ENCODE data around the gene FKBP8. TPM values are rescaled to one million over a fixed set of nuclear protein-coding genes. Genes with fewer than 3 reads are reported as not detected.

FKBP8 gene
- total and polyA plus RNA-seq, 4 donors = 115 to 364 (median 275) TPM

DNA sequence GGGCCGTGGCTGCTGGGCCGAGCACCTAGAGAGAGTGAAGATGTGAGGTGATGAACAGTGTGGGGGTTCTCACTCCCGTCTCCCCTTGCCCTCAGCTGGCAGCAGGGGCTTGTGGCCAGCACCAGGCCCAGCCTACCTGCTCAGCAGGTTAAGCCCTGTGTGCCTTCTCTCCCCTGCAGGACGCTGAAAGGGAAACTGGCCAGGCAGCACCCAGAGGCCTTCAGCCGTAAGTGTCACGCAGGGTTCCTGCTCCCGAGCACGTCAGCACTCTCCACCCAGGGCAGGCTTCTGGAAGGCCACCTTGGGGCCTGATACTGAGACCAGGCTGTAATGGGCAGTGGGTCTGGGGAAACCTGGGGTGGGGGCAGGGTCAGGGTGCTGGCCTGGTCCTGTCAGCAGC, 23.6 kb upstream of the FKBP8 start:
- H3K36me3 ChIP-seq (ENCODE audit: control insufficient read depth, insufficient read depth, low read length) = peaks cover 73% of the 10 kb centered on the region
- WGBS (ENCODE audit: insufficient coverage) = 99% methylated on average over 8 of the region's 8 CpGs

DNA sequence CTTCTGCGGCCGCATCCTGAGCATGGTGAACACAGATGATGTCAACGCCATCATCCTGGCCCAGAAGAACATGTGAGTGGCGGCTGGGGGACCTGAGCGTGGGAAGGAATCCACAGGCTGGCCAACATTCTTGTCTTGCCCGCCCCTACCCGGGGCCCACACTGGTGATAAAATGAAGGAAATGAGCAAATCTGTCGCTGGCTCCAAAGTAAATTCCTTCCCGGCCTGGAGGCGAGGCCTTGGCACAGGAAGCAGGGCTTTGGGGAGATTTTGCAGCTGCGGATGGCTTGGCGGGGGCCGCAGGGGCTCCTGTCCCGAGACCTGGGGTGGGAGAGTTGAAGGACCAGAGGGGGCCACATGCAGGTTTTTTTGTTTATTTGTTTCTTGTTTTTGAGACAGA, 18.7 kb upstream of the FKBP8 start:
- no peak for DNase-seq (ENCODE audit: low read depth in 4 of 6, low spot score in 6 of 6)
- Histone ChIP-seq H3K4me1 (ENCODE audit: control insufficient read depth, insufficient read depth, low read length) (peaks cover 13% of the 10 kb centered on the region), H3K4me3 (ENCODE audit: low read depth, low read length) (no peak overlapping the region), H3K27ac (ENCODE audit: low read depth, low read length) (no peak overlapping the region), H3K9me3 (ENCODE audit: control insufficient read depth, insufficient read depth, low read length) (no peaks in the 10 kb centered on the region), H3K36me3 (ENCODE audit: control insufficient read depth, insufficient read depth, low read length) (peaks cover 57% of the 10 kb centered on the region), H3K27me3 (ENCODE audit: control insufficient read depth, insufficient read depth, low read length) (no peaks in the 10 kb centered on the region)
- WGBS (ENCODE audit: insufficient coverage) = 91% methylated on average over 13 of the region's 14 CpGs

More for the DNA sequence above, 23.6 kb upstream of the FKBP8 start:
- H3K27me3 ChIP-seq (ENCODE audit: control insufficient read depth, insufficient read depth, low read length) = no peaks in the 10 kb centered on the region
- no peak for DNase-seq (ENCODE audit: low read depth in 4 of 6, low spot score in 6 of 6)
- H3K27ac ChIP-seq (ENCODE audit: low read depth, low read length) = no peak overlapping the region
- H3K9me3 ChIP-seq (ENCODE audit: control insufficient read depth, insufficient read depth, low read length) = no peaks in the 10 kb centered on the region
- H3K4me1 ChIP-seq (ENCODE audit: control insufficient read depth, insufficient read depth, low read length) = peaks cover 7% of the 10 kb centered on the region
- no peak overlapping the region for H3K4me3 ChIP-seq (ENCODE audit: low read depth, low read length)

DNA sequence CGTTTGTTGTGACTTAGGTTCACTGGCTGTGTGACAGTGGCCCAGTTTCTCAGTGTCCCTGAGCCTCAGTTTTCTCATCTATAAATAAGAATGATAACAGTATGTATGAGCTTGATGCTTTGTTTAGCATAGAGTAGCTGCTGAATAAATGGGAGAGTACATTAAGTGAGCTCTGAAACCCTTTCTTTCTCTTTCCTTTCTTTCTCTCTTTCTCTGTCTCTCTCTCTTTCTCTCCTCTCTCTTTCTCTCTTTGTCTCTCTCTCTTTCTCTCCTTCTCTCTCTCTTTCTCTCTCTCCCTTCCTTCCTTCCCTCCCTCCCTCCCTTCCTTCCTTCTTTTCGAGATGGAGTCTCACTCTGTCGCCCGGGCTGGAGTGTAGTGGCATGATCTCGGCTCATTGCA, 16.3 kb upstream of the FKBP8 start:
- WGBS (ENCODE audit: insufficient coverage) = 92% methylated on average over 2 of the region's 5 CpGs
- H3K4me3 ChIP-seq (ENCODE audit: low read depth, low read length) = no peak overlapping the region
- H3K4me1 ChIP-seq (ENCODE audit: control insufficient read depth, insufficient read depth, low read length) = peaks cover 15% of the 10 kb centered on the region
- no peak for DNase-seq (ENCODE audit: low read depth in 4 of 6, low spot score in 6 of 6)
- peaks cover 33% of the 10 kb centered on the region for H3K36me3 ChIP-seq (ENCODE audit: control insufficient read depth, insufficient read depth, low read length)
- no peak overlapping the region for H3K27ac ChIP-seq (ENCODE audit: low read depth, low read length)
- no peaks in the 10 kb centered on the region for H3K27me3 ChIP-seq (ENCODE audit: control insufficient read depth, insufficient read depth, low read length)
- no peaks in the 10 kb centered on the region for H3K9me3 ChIP-seq (ENCODE audit: control insufficient read depth, insufficient read depth, low read length)

DNA sequence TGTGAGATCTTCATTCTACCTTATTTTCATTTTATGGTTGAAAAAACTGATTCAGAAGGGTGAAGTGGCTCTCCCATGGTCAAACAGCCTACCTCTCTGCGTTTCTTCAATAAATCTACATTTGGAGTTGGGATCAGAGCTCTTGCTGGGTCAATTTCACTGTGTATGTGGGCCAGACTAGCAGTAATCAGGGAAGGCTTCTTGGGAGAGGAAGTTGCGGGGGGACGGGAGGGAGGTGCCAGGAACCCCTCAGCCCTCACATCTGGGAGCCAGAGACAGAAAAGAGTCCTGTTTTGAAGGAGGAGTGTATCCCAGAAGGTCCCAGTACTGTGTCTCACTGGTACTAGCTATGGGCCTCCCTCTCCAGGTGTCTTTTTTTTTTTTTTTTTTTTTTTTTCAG, 15.2 kb upstream of the FKBP8 start:
- no peak for DNase-seq (ENCODE audit: low read depth in 4 of 6, low spot score in 6 of 6)
- Histone ChIP-seq H3K36me3 (ENCODE audit: control insufficient read depth, insufficient read depth, low read length) (peaks cover 22% of the 10 kb centered on the region), H3K9me3 (ENCODE audit: control insufficient read depth, insufficient read depth, low read length) (no peaks in the 10 kb centered on the region), H3K4me3 (ENCODE audit: low read depth, low read length) (peak overlapping the region; percentile 82), H3K27ac (ENCODE audit: low read depth, low read length) (peak overlapping the region; percentile 79), H3K4me1 (ENCODE audit: control insufficient read depth, insufficient read depth, low read length) (peaks cover 15% of the 10 kb centered on the region), H3K27me3 (ENCODE audit: control insufficient read depth, insufficient read depth, low read length) (no peaks in the 10 kb centered on the region)
- WGBS (ENCODE audit: insufficient coverage) = 70% methylated on average over 2 of the region's 3 CpGs

DNA sequence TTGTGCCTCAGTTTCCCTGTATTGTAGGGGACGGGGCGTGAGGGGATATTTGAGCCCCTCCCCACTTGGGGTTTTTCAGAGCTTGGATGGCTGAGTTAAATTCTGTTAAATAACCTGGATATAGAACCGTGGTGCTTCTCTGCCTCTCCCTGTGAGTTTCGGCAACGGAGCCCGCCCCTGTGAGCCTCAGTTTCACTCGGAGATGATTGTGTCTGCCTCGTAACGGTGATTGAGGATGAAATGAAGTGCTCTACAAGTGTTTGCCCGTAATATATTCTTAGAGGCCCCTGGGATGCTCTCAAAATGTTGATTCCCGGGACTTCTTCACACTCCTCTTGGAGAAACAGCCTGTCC, 14.8 kb upstream of the FKBP8 start:
- DNase-seq (ENCODE audit: low read depth in 4 of 6, low spot score in 6 of 6) = no peak

DNA sequence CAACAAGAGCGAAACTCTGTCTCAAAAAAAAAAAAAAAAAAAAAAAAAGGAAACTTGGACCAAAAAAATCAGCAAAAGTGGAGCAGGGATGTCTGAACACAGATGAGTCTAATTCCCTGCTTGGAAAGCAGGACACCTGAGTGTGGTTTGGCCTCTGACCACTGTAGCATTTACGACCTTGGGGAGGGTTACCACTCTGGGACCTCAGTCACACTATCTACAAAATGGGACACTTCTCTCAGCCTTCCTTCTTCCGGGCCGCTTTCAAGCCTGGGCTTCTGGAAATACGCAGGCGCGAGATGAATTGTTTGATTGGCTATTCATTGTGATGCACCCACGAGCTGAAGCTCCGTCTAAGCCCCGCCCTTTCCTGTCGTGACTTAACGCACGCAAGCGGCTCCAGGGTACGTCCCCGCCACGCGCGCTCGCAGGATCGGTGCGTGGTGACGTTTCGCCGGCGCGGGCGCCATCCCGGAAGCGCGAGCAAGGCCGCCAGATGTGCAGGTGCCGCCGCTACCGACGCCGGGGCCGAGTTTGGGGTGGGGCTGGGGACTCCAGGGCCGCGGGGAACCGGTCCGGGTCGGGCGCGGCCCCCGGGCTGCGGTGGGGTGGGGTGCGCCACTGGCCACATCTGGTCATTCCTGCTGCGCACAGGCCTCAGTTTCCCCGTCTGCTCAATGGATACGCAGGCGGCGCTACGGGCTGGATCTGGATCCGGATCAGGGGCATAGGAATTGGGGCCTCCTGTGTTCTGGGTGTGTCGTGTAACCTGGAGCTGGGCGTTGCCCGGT, 14.2 kb upstream of the FKBP8 start, which contains the start of gene KXD1:
TSS of gene KXD1 (plus strand) at position 460 of the 791 bp plus-strand sequence. CDS start 4,187 bp downstream, outside the sequence.
- peak within 1 kb of the TSS; percentile 82 for H3K4me3 ChIP-seq (ENCODE audit: low read depth, low read length)
- H3K36me3 ChIP-seq (ENCODE audit: control insufficient read depth, insufficient read depth, low read length) = peaks cover 15% of the 10 kb centered on the region
- no peaks in the 10 kb centered on the region for H3K9me3 ChIP-seq (ENCODE audit: control insufficient read depth, insufficient read depth, low read length)
- H3K27ac ChIP-seq (ENCODE audit: low read depth, low read length) = peak within 1 kb of the TSS; percentile 79
- WGBS (ENCODE audit: insufficient coverage) = 2% methylated on average over 54 of the region's 58 CpGs
- H3K27me3 ChIP-seq (ENCODE audit: control insufficient read depth, insufficient read depth, low read length) = no peaks in the 10 kb centered on the region
- H3K4me1 ChIP-seq (ENCODE audit: control insufficient read depth, insufficient read depth, low read length) = peaks cover 15% of the 10 kb centered on the region
- DNase-seq (ENCODE audit: low read depth in 4 of 6, low spot score in 6 of 6) = peak; percentile 82 to 100 (median 96)

More for the DNA sequence above, 14.8 kb upstream of the FKBP8 start:
- Histone ChIP-seq H3K4me1 (ENCODE audit: control insufficient read depth, insufficient read depth, low read length) (peaks cover 15% of the 10 kb centered on the region), H3K27ac (ENCODE audit: low read depth, low read length) (peak overlapping the region; percentile 79), H3K9me3 (ENCODE audit: control insufficient read depth, insufficient read depth, low read length) (no peaks in the 10 kb centered on the region), H3K27me3 (ENCODE audit: control insufficient read depth, insufficient read depth, low read length) (no peaks in the 10 kb centered on the region), H3K36me3 (ENCODE audit: control insufficient read depth, insufficient read depth, low read length) (peaks cover 18% of the 10 kb centered on the region), H3K4me3 (ENCODE audit: low read depth, low read length) (peak overlapping the region; percentile 82)
- 6% methylated on average over 10 of the region's 11 CpGs for WGBS (ENCODE audit: insufficient coverage)

DNA sequence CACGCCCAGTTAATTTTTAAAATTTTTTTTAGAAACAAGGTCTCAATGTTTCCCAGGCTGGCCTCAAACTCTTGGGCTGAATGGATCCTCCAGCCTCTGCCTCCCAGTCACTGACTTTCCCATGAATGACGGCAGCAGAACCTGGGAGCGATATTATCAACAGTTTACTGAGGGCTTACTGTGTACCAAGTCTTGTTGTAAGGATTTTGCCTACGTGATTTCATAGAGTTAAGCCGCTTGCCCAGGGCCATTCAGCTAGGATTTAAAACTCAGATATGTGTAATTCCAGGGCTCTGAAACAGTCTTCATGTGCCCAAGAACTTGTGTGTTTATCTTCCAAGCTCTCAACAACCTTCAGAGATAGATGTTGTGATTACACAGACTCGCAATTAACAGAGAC, 8.3 kb upstream of the FKBP8 start:
- H3K4me1 ChIP-seq (ENCODE audit: control insufficient read depth, insufficient read depth, low read length) = no peaks in the 10 kb centered on the region
- DNase-seq (ENCODE audit: low read depth in 4 of 6, low spot score in 6 of 6) = no peak
- H3K27ac ChIP-seq (ENCODE audit: low read depth, low read length) = no peak overlapping the region
- no peaks in the 10 kb centered on the region for H3K27me3 ChIP-seq (ENCODE audit: control insufficient read depth, insufficient read depth, low read length)
- WGBS (ENCODE audit: insufficient coverage) = 82% methylated on average over 3 of the region's 6 CpGs
- no peaks in the 10 kb centered on the region for H3K9me3 ChIP-seq (ENCODE audit: control insufficient read depth, insufficient read depth, low read length)
- H3K36me3 ChIP-seq (ENCODE audit: control insufficient read depth, insufficient read depth, low read length) = no peaks in the 10 kb centered on the region
- H3K4me3 ChIP-seq (ENCODE audit: low read depth, low read length) = no peak overlapping the region

DNA sequence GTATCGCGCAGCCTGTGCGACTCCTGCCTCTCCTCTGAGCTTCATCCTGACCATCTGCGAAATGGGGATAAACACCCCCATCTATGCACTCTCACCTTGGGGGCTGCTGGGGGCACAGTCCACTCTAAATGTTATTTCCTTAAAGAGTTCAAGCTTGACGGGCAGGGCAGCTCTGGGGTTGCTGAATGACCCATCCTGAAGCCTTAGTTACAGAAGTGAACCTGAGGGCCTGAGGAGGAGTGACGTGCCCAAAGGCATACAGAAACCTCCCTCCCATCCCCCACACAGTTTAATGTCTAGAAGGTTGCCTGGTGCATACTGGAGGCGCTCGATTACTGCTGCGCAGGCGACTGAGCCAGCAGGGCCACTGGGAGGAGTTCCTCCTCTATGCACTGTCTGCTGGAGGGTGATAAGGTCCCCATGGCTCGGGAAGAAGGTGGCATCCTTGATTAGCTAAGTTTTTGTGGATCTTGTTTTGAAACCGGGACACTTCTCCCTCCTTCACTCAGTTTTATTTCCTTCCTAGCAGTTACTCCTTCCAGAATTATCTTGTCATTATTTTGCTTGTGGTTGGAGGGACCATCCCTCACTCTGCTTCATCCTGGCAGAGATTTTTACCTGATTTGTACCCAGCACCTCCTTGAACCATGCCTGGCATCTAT, 572 bp upstream of the FKBP8 start:
- Histone ChIP-seq H3K9me3 (ENCODE audit: control insufficient read depth, insufficient read depth, low read length) (no peaks in the 10 kb centered on the region), H3K27me3 (ENCODE audit: control insufficient read depth, insufficient read depth, low read length) (peaks cover 2% of the 10 kb centered on the region), H3K4me1 (ENCODE audit: control insufficient read depth, insufficient read depth, low read length) (peaks cover 22% of the 10 kb centered on the region), H3K4me3 (ENCODE audit: low read depth, low read length) (peak overlapping the region; percentile 33), H3K36me3 (ENCODE audit: control insufficient read depth, insufficient read depth, low read length) (peaks cover 28% of the 10 kb centered on the region), H3K27ac (ENCODE audit: low read depth, low read length) (no peak overlapping the region)
- WGBS (ENCODE audit: insufficient coverage) = 0% methylated on average over 4 of the region's 12 CpGs
- DNase-seq (ENCODE audit: low read depth in 4 of 6, low spot score in 6 of 6) = peak in 2 of 6 donors; percentile 48 to 60

DNA sequence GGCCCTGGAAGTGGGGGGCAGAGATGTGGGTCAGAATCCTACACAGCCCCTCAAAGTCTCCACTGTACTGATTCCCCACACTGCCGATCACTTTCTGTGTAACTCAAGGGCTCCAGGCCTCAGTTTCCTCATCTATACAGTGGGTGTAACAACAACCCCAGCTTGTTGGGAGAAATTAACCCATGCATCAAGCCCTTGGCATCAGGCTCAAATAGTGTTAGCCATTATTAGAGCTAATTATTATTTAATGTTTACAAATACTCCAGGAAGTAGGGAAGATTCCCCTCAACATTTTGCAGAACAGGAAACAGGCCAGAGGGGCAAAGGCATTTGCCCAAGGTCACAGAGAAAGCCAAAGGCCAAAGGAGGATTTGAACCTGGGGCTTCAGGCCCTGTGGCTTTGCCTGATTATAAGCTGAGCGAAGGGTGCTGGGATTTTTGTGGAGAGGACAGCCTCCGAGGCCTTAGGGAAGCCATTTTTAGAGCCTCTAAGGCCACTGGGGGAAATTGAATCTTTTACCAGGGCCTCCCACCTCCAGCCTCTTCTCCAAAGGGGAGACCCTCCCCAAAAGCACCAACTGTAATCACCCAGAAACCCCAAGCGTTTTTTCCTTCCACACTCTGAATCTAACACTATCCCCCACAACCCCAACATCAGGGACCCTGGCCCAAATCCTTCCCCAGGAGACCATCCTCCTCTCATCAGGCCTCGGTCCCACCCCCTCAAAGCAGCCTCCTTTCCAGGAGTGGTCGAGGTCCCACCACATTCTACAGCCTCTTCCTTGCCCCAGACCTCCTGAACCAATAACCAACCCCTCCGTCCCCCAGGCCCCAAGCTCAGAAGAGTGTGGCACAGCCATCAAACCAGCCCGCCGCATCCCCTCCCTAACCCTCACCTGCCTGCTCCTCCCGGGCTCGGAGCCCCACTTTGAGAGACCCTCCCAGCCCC, 1.1 kb downstream of the FKBP8 start:
- Histone ChIP-seq H3K36me3 (ENCODE audit: control insufficient read depth, insufficient read depth, low read length) (peaks cover 41% of the 10 kb centered on the region), H3K4me3 (ENCODE audit: low read depth, low read length) (peak overlapping the region; percentile 49), H3K9me3 (ENCODE audit: control insufficient read depth, insufficient read depth, low read length) (no peaks in the 10 kb centered on the region), H3K27ac (ENCODE audit: low read depth, low read length) (peak overlapping the region; percentile 58), H3K4me1 (ENCODE audit: control insufficient read depth, insufficient read depth, low read length) (peaks cover 22% of the 10 kb centered on the region), H3K27me3 (ENCODE audit: control insufficient read depth, insufficient read depth, low read length) (peaks cover 2% of the 10 kb centered on the region)
- WGBS (ENCODE audit: insufficient coverage) = 9% methylated on average over 6 of the region's 11 CpGs
- no peak for DNase-seq (ENCODE audit: low read depth in 4 of 6, low spot score in 6 of 6)
